IPS-18a (cell line): ENCODE measurements around the gene OTOG.

ENCODE experiments used
- H3K27ac ChIP-seq: one replicate; pipeline ENCODE4 v1.5.1; 2013; ENCODE audit warnings: low read length
- H3K27me3 ChIP-seq: one replicate; pipeline ENCODE4 v1.6.1; 2013; ENCODE audit warnings: mild to moderate bottlenecking, low read length; ENCODE audit not compliant: control insufficient read depth, insufficient read depth
- H3K36me3 ChIP-seq: one replicate; pipeline ENCODE4 v1.6.1; 2013; ENCODE audit warnings: low read depth, low read length; ENCODE audit not compliant: control insufficient read depth
- H3K4me1 ChIP-seq: one replicate; pipeline ENCODE4 v1.6.1; 2013; ENCODE audit warnings: low read depth, low read length; ENCODE audit not compliant: control insufficient read depth
- H3K4me3 ChIP-seq: one replicate; pipeline ENCODE4 v1.5.1; 2013; ENCODE audit warnings: low read length
- H3K9ac ChIP-seq: one replicate; pipeline ENCODE4 v1.6.1; 2013; ENCODE audit warnings: mild to moderate bottlenecking, low read length, moderate library complexity
- H3K9me3 ChIP-seq: one replicate; pipeline ENCODE4 v1.6.1; 2013; ENCODE audit warnings: low read depth, low read length; ENCODE audit not compliant: control insufficient read depth

OTOG gene

GRCh38 chr11:17653611-17654010, 106.6 kb downstream of the OTOG start:
- peaks cover 3% of the 10 kb centered on the region for H3K4me1 ChIP-seq
- no peaks in the 10 kb centered on the region for H3K36me3 ChIP-seq
- peaks cover 13% of the 10 kb centered on the region for H3K27me3 ChIP-seq
- H3K27ac ChIP-seq, result no peak overlapping the region
- no peak overlapping the region for H3K9ac ChIP-seq
- no peak overlapping the region for H3K4me3 ChIP-seq
- no peaks in the 10 kb centered on the region for H3K9me3 ChIP-seq

GRCh38 chr11:17655682-17656081, 108.6 kb downstream of the OTOG start:
- Histone ChIP-seq H3K9ac (no peak overlapping the region), H3K27ac (no peak overlapping the region), H3K4me3 (no peak overlapping the region), H3K4me1 (no peaks in the 10 kb centered on the region), H3K36me3 (no peaks in the 10 kb centered on the region), H3K9me3 (no peaks in the 10 kb centered on the region), H3K27me3 (peaks cover 10% of the 10 kb centered on the region)

- Histone ChIP-seq H3K4me1 (no peaks in the 10 kb centered on the region), H3K9me3 (no peaks in the 10 kb centered on the region), H3K36me3 (no peaks in the 10 kb centered on the region)
Observed at GRCh38 chr11:17658211-17658610, 111.2 kb downstream of the OTOG start.

GRCh38 chr11:17668166-17668565, 121.1 kb downstream of the OTOG start:
- no peaks in the 10 kb centered on the region for H3K4me1 ChIP-seq
- H3K9ac ChIP-seq, result no peak overlapping the region
- H3K36me3 ChIP-seq, result no peaks in the 10 kb centered on the region
- H3K4me3 ChIP-seq, result no peak overlapping the region
- H3K9me3 ChIP-seq, result peaks cover 2% of the 10 kb centered on the region
- no peak overlapping the region for H3K27ac ChIP-seq
- H3K27me3 ChIP-seq, result no peaks in the 10 kb centered on the region

More at GRCh38 chr11:17658211-17658610, 111.2 kb downstream of the OTOG start:
- Histone ChIP-seq H3K4me3 (no peak overlapping the region), H3K27me3 (no peaks in the 10 kb centered on the region), H3K27ac (no peak overlapping the region), H3K9ac (no peak overlapping the region)

GRCh38 chr11:17672469-17672868, 125.4 kb downstream of the OTOG start:
- no peak overlapping the region for H3K27ac ChIP-seq
- no peaks in the 10 kb centered on the region for H3K4me1 ChIP-seq
- H3K4me3 ChIP-seq, result no peak overlapping the region

GRCh38 chr11:17673951-17674350, 126.9 kb downstream of the OTOG start:
- Histone ChIP-seq H3K9ac (no peak overlapping the region), H3K4me1 (no peaks in the 10 kb centered on the region), H3K27me3 (no peaks in the 10 kb centered on the region), H3K9me3 (peaks cover 3% of the 10 kb centered on the region), H3K4me3 (no peak overlapping the region), H3K36me3 (no peaks in the 10 kb centered on the region), H3K27ac (no peak overlapping the region)

More at GRCh38 chr11:17672469-17672868, 125.4 kb downstream of the OTOG start:
- no peaks in the 10 kb centered on the region for H3K36me3 ChIP-seq
- peaks cover 2% of the 10 kb centered on the region for H3K9me3 ChIP-seq
- H3K9ac ChIP-seq, result no peak overlapping the region
- H3K27me3 ChIP-seq, result no peaks in the 10 kb centered on the region

- Histone ChIP-seq H3K27me3 (no peaks in the 10 kb centered on the region), H3K9ac (no peak overlapping the region), H3K4me3 (no peak overlapping the region), H3K27ac (no peak overlapping the region), H3K4me1 (no peaks in the 10 kb centered on the region), H3K36me3 (no peaks in the 10 kb centered on the region), H3K9me3 (no peaks in the 10 kb centered on the region)
Observed at GRCh38 chr11:17682848-17683247, 135.8 kb downstream of the OTOG start.

- Histone ChIP-seq H3K4me3 (no peak overlapping the region), H3K4me1 (no peaks in the 10 kb centered on the region), H3K36me3 (no peaks in the 10 kb centered on the region), H3K9me3 (no peaks in the 10 kb centered on the region), H3K27ac (no peak overlapping the region), H3K27me3 (no peaks in the 10 kb centered on the region), H3K9ac (no peak overlapping the region)
Observed at GRCh38 chr11:17683377-17684161, 136.5 kb downstream of the OTOG start.

GRCh38 chr11:17684550-17684949, 137.5 kb downstream of the OTOG start:
- H3K4me1 ChIP-seq, result no peaks in the 10 kb centered on the region
- H3K9me3 ChIP-seq, result no peaks in the 10 kb centered on the region
- no peak overlapping the region for H3K4me3 ChIP-seq
- no peaks in the 10 kb centered on the region for H3K27me3 ChIP-seq
- no peak overlapping the region for H3K27ac ChIP-seq
- no peak overlapping the region for H3K9ac ChIP-seq
- H3K36me3 ChIP-seq, result no peaks in the 10 kb centered on the region

- H3K9ac ChIP-seq, result no peak overlapping the region
- H3K9me3 ChIP-seq, result no peaks in the 10 kb centered on the region
- no peaks in the 10 kb centered on the region for H3K4me1 ChIP-seq
- H3K27me3 ChIP-seq, result no peaks in the 10 kb centered on the region
- H3K27ac ChIP-seq, result no peak overlapping the region
- no peaks in the 10 kb centered on the region for H3K36me3 ChIP-seq
- H3K4me3 ChIP-seq, result no peak overlapping the region
Observed at GRCh38 chr11:17686231-17686980, 139.3 kb downstream of the OTOG start.

GRCh38 chr11:17687946-17688670, 141.0 kb downstream of the OTOG start:
- no peaks in the 10 kb centered on the region for H3K9me3 ChIP-seq
- H3K36me3 ChIP-seq, result no peaks in the 10 kb centered on the region
- H3K27ac ChIP-seq, result no peak overlapping the region
- no peak overlapping the region for H3K9ac ChIP-seq
- no peak overlapping the region for H3K4me3 ChIP-seq
- H3K27me3 ChIP-seq, result peaks cover 6% of the 10 kb centered on the region
- H3K4me1 ChIP-seq, result no peaks in the 10 kb centered on the region
